ENCODE results near the gene LRRC3.

GRCh38 chr21:44454058-44454457, 1.3 kb upstream of the LRRC3 start:
- no peak for TF ChIP-seq CTCF (IDR thresholded peaks at IDR 0.05)
- TF ChIP-seq POLR2A (IDR thresholded peaks at IDR 0.05), result no peak

Measured in esophagus squamous epithelium (tissue), 4 donors.